Psoas muscle (tissue), 8 donors: ENCODE measurements around the gene SET. TPM values are rescaled to one million over a fixed set of nuclear protein-coding genes. Genes with fewer than 3 reads are reported as not detected.
A peak's percentile ranks its signal among the peaks of the same experiment; 100 is the strongest.
"Not testable (repeated sequence)": the region's sequence is repeated elsewhere in the genome, so short reads cannot be mapped to it uniquely, and the experiment has no call there.

ENCODE experiments used
- ATAC-seq, 4 donors: fragments of 200-7000 bp; cut with Tn5 transposase; one replicate each; pipeline ENCODE4 v1.9.1; 2020; ENCODE audit warnings: moderate library complexity in 3 of 4, mild to moderate bottlenecking in 2 of 4
- DNase-seq, 2 donors: peaks; one replicate each; pipeline ENCODE4 v3.0.0-alpha.2; 2020
- H3K27ac ChIP-seq: fragments of 200-600 bp; one replicate; pipeline ENCODE4 v1.8.0; 2022
- H3K27me3 ChIP-seq, 3 donors: fragments of 200-600 bp in 1 of 3; one replicate each; pipeline versions ENCODE4 v1.6.1 to v1.8.0; 2013 to 2022; ENCODE audit warnings: low read length in 2 of 3, mild to moderate bottlenecking in 2 of 3, moderate library complexity in 1 of 3; ENCODE audit not compliant: insufficient read depth in 3 of 3
- H3K36me3 ChIP-seq, 2 donors: fragments of 200-600 bp in 1 of 2; one replicate each; pipeline versions ENCODE4 v1.6.1 to v1.8.0; 2013 to 2022; ENCODE audit warnings: low read depth in 1 of 2, mild to moderate bottlenecking in 1 of 2, moderate library complexity in 1 of 2; ENCODE audit not compliant: insufficient read depth in 1 of 2
- H3K4me1 ChIP-seq: fragments of 200-600 bp; one replicate; pipeline ENCODE4 v1.8.0; 2022
- H3K4me3 ChIP-seq: fragments of 200-600 bp; one replicate; pipeline ENCODE4 v1.8.0; 2022; ENCODE audit warnings: mild to moderate bottlenecking
- H3K9me3 ChIP-seq: fragments of 200-600 bp; one replicate; pipeline ENCODE4 v1.8.0; 2022
- CTCF ChIP-seq: fragments of 200-600 bp; IDR thresholded peaks from one replicate; pipeline ENCODE4 v1.8.0; 2022; ENCODE audit warnings: antibody characterized with exemption
- WGBS, 3 donors: extraction: QIAGEN DNeasy Blood & Tissue Kit; methylation state at CpG; one replicate each; pipeline versions ENCODE4 v1.1.6 to v1.1.7; 2013; 5-methylcytosine and 5-hydroxymethylcytosine counted together
- intact Hi-C, 2 donors: fragments of 100-400 bp; cut with DNase I; formaldehyde crosslinking; loops; one replicate each; pipeline versions ENCODE4 v1.11.0 to v1.14.2; 2022
- long read RNA-seq, 2 donors: library from polyadenylated mRNA; unstranded; transcript quantifications; one replicate each; pipeline ENCODE4 v2.0.0, GENCODE V29; 2021
- polyA plus RNA-seq, 3 donors: library from polyadenylated mRNA; stranded (reverse); fragments of 200-250 nt; gene quantifications; one replicate each; pipeline ENCODE4 v1.2.3, GENCODE V29; 2013
- total RNA-seq, 4 donors: library from RNA; stranded (reverse); fragmentation: NEBNext Ultra II Directional in 2 of 4; extraction: Animal tissue kit (Norgen Biotek cat#: 25700) in 2 of 4; gene quantifications; one replicate each; pipeline versions ENCODE4 v1.2.1 to v1.2.4, GENCODE V29; 2021 to 2023
- donor health status: healthy with polysubstance abuse.
- donor health status: DM: no; HTN: no; CAD: no; lungs with moderate emphysema.
- donor health status: Bipolar disorder and iron deficiency.
- donor health status: healthy.
- donor health status: DM: yes; HTN: yes; CAD: no.
- donor health status: DM: no; HTN: no; CAD: no.
- donor health status: DM: no; HTN: no; CAD: no.
- donor health status: DM: yes; HTN: yes; CAD: no.

SET gene
- total RNA-seq (100 to 1,000 TPM; 171 to 283 (median 203) TPM), polyA plus RNA-seq (100 to 1,000 TPM; 141 to 244 (median 230) TPM)
- long read RNA-seq, donor 1, transcript SET-201 (8 exons, 2,915 nt): major isoform, 156 of 215 reads
- long read RNA-seq, donor 1, partial matches to known transcripts: 50 of 215 reads
- long read RNA-seq, donor 1, other reads (novel, unspliced or antisense): 9 of 215 reads
- long read RNA-seq, donor 2, transcript SET-201 (8 exons, 2,915 nt): major isoform, 269 of 317 reads
- long read RNA-seq, donor 2, partial matches to known transcripts: 38 of 317 reads
- long read RNA-seq, donor 2, other reads (novel, unspliced or antisense): 9 of 317 reads

- Histone ChIP-seq H3K4me1 (peaks cover 11% of the 10 kb centered on the region), H3K9me3 (no peaks in the 10 kb centered on the region), H3K27ac (peak within 1 kb of the TSS; percentile 93), H3K4me3 (peak within 1 kb of the TSS; percentile 90), H3K36me3 (peaks cover 0 to 29% of the 10 kb centered on the region in 2 donors), H3K27me3 (no peaks in the 10 kb centered on the region)
- intact Hi-C loops: no loop called here
- DNase-seq: peak; percentile 97 to 98
- 3 to 5% (median 3%) methylated on average over 37 to 91 of the region's 93 CpGs for WGBS, 3 donors
- no peak for TF ChIP-seq CTCF
- peak; percentile 96 to 97 (median 96) for ATAC-seq
Measured at GRCh38 chr9:128688501-128689292, at the start of gene SET. TSS of gene SET (plus strand) at chr9:128689222. CDS start at chr9:128689583, 361 bp downstream.

GRCh38 chr9:128640603-128641002 is 48.4 kb upstream of the SET start:
- ATAC-seq (no peak), DNase-seq (no peak)
- TF ChIP-seq CTCF: no peak
- H3K36me3 ChIP-seq: peaks cover 0 to 13% of the 10 kb centered on the region in 2 donors
- peaks cover 3% of the 10 kb centered on the region for H3K4me1 ChIP-seq
- no peak overlapping the region for H3K4me3 ChIP-seq
- no peaks in the 10 kb centered on the region for H3K27me3 ChIP-seq
- no peak overlapping the region for H3K27ac ChIP-seq
- intact Hi-C loops: no loop called here
- no peaks in the 10 kb centered on the region for H3K9me3 ChIP-seq
- WGBS, 3 donors: 85 to 86% (median 86%) methylated on average over 17 to 18 of the region's 18 CpGs

GRCh38 chr9:128642675-128643245 is 46.3 kb upstream of the SET start:
- WGBS, 3 donors: 77 to 83% (median 80%) methylated on average over 12 of the region's 12 CpGs
- no peaks in the 10 kb centered on the region for H3K27me3 ChIP-seq
- H3K9me3 ChIP-seq: no peaks in the 10 kb centered on the region
- no peak for TF ChIP-seq CTCF
- DNase-seq (no peak), ATAC-seq (no peak)
- no peak overlapping the region for H3K27ac ChIP-seq
- no peak overlapping the region for H3K4me3 ChIP-seq
- intact Hi-C loops: no loop called here
- no peaks in the 10 kb centered on the region for H3K4me1 ChIP-seq
- H3K36me3 ChIP-seq: peaks cover 0 to 13% of the 10 kb centered on the region in 2 donors

GRCh38 chr9:128643519-128644300 is 45.3 kb upstream of the SET start:
- intact Hi-C loops: no loop called here
- no peak for TF ChIP-seq CTCF
- DNase-seq: no peak

GRCh38 chr9:128648206-128648605 is 40.8 kb upstream of the SET start:
- H3K4me1 ChIP-seq, H3K27me3 ChIP-seq, intact Hi-C loops, H3K4me3 ChIP-seq, H3K36me3 ChIP-seq, H3K27ac ChIP-seq, H3K9me3 ChIP-seq: not testable (repeated sequence)
- peak in 3 of 4 donors; percentile 45 to 69 (median 51) for ATAC-seq
- 87 to 91% (median 89%) methylated on average over 9 of the region's 9 CpGs for WGBS, 3 donors
- DNase-seq: peak in 1 of 2 donors; percentile 36

More at GRCh38 chr9:128643519-128644300, 45.3 kb upstream of the SET start:
- peaks cover 0 to 13% of the 10 kb centered on the region in 2 donors for H3K36me3 ChIP-seq
- no peaks in the 10 kb centered on the region for H3K27me3 ChIP-seq
- H3K27ac ChIP-seq: no peak overlapping the region
- ATAC-seq: no peak
- no peak overlapping the region for H3K4me3 ChIP-seq
- 73 to 75% (median 75%) methylated on average over 12 of the region's 12 CpGs for WGBS, 3 donors
- no peaks in the 10 kb centered on the region for H3K4me1 ChIP-seq
- no peaks in the 10 kb centered on the region for H3K9me3 ChIP-seq
